Brain microvascular endothelial cell (primary cell): ENCODE measurements around the gene SFTPA2.
"Not testable (repeated sequence)": the region's sequence is repeated elsewhere in the genome, so short reads cannot be mapped to it uniquely, and the experiment has no call there.

Source experiments
- DNase-seq: peaks from one replicate; pipeline ENCODE4 v3.0.0-alpha.2; 2020
- H3K27ac ChIP-seq: fragments of 250-450 bp; sonication (Bioruptor Pico); 2 replicates; pipeline ENCODE4 v1.5.1; 2020; ENCODE audit warnings: mild to moderate bottlenecking, moderate library complexity
- H3K27me3 ChIP-seq: fragments of 250-450 bp; sonication (Bioruptor Pico); replicated peaks from 2 replicates; pipeline ENCODE4 v1.5.1; 2020; ENCODE audit warnings: mild to moderate bottlenecking
- H3K36me3 ChIP-seq: fragments of 250-450 bp; sonication (Bioruptor Pico); replicated peaks from 2 replicates; pipeline ENCODE4 v1.5.1; 2020; ENCODE audit warnings: mild to moderate bottlenecking
- H3K4me3 ChIP-seq: 2 replicates; pipeline ENCODE4 v1.5.1; 2011; ENCODE audit warnings: low read depth, mild to moderate bottlenecking, control low read depth, low read length, moderate library complexity
- CTCF ChIP-seq: IDR thresholded peaks from 2 replicates; pipeline ENCODE4 v1.5.1; 2011; ENCODE audit warnings: low read depth, mild to moderate bottlenecking, moderate library complexity, low read length, control low read depth, inconsistent platforms; ENCODE audit errors: missing control alignments
- in situ Hi-C: cut with HindIII; loops from 2 replicates; pipeline ENCODE4 v1.10.0; 2017; ENCODE audit warnings: low sequenced_read_pairs, low pct_ligation_motif_present

Gene SFTPA2

GRCh38 chr10:79583488-79584024, 23.3 kb upstream of the SFTPA2 start:
- H3K27ac ChIP-seq: no peak overlapping the region
- H3K27me3 ChIP-seq: peaks cover 4% of the 10 kb centered on the region
- DNase-seq: no peak
- no peaks in the 10 kb centered on the region for H3K36me3 ChIP-seq
- H3K4me3 ChIP-seq: no peak overlapping the region
- TF ChIP-seq CTCF: no peak
- in situ Hi-C loops: no loop called here

- H3K36me3 ChIP-seq, H3K27ac ChIP-seq, H3K27me3 ChIP-seq, H3K4me3 ChIP-seq, in situ Hi-C loops, DNase-seq: not testable (repeated sequence)
Observed at GRCh38 chr10:79582954-79583353, 22.7 kb upstream of the SFTPA2 start.

GRCh38 chr10:79582096-79582495, 21.9 kb upstream of the SFTPA2 start:
- Histone ChIP-seq H3K27ac (no peak overlapping the region), H3K27me3 (peaks cover 2% of the 10 kb centered on the region), H3K4me3 (no peak overlapping the region), H3K36me3 (no peaks in the 10 kb centered on the region)
- DNase-seq: no peak
- in situ Hi-C loops: no loop called here
- no peak for TF ChIP-seq CTCF

GRCh38 chr10:79581044-79581443, 20.8 kb upstream of the SFTPA2 start:
- no peak for DNase-seq
- Histone ChIP-seq H3K27ac (no peak overlapping the region), H3K27me3 (peaks cover 2% of the 10 kb centered on the region), H3K36me3 (no peaks in the 10 kb centered on the region), H3K4me3 (no peak overlapping the region)
- TF ChIP-seq CTCF: no peak
- in situ Hi-C loops: no loop called here

GRCh38 chr10:79579361-79579760, 19.2 kb upstream of the SFTPA2 start:
- Histone ChIP-seq H3K36me3 (no peaks in the 10 kb centered on the region), H3K4me3 (no peak overlapping the region), H3K27me3 (peaks cover 2% of the 10 kb centered on the region), H3K27ac (no peak overlapping the region)
- no peak for DNase-seq
- in situ Hi-C loops: no loop called here
- TF ChIP-seq CTCF: no peak

GRCh38 chr10:79570624-79571023, 10.4 kb upstream of the SFTPA2 start:
- H3K27ac ChIP-seq, H3K27me3 ChIP-seq, in situ Hi-C loops: not testable (repeated sequence)

GRCh38 chr10:79563426-79563825, 3.2 kb upstream of the SFTPA2 start:
- Histone ChIP-seq H3K27me3 (peaks cover 2% of the 10 kb centered on the region), H3K27ac (no peak overlapping the region), H3K4me3 (no peak overlapping the region), H3K36me3 (no peaks in the 10 kb centered on the region)
- in situ Hi-C loops: no loop called here
- no peak for DNase-seq
- TF ChIP-seq CTCF: no peak

More at GRCh38 chr10:79570624-79571023, 10.4 kb upstream of the SFTPA2 start:
- not testable (repeated sequence) for H3K36me3 ChIP-seq, H3K4me3 ChIP-seq, DNase-seq
